ENCODE measurements around the gene DHX57.
"Not testable (repeated sequence)": the region's sequence is repeated elsewhere in the genome, so short reads cannot be mapped to it uniquely, and the experiment has no call there.

DHX57 gene

GRCh38 chr2:38871432-38871831 is 4.3 kb downstream of the DHX57 start:
- DNase-seq (ENCODE audit: low read depth in 2 of 2) = no peak

GRCh38 chr2:38866773-38867443 is 8.8 kb downstream of the DHX57 start:
- no peak for DNase-seq (ENCODE audit: low read depth in 2 of 2)

GRCh38 chr2:38863061-38863695 is 12.6 kb downstream of the DHX57 start:
- no peak for DNase-seq (ENCODE audit: low read depth in 2 of 2)

GRCh38 chr2:38862476-38862875 is 13.3 kb downstream of the DHX57 start:
- no peak for DNase-seq (ENCODE audit: low read depth in 2 of 2)

GRCh38 chr2:38856165-38856564 is 19.6 kb downstream of the DHX57 start:
- no peak for DNase-seq (ENCODE audit: low read depth in 2 of 2)

- no peak for DNase-seq (ENCODE audit: low read depth in 2 of 2)
Observed at GRCh38 chr2:38850045-38850444, 25.7 kb downstream of the DHX57 start.

- no peak for DNase-seq (ENCODE audit: low read depth in 2 of 2)
Observed at GRCh38 chr2:38836791-38837190, 38.9 kb downstream of the DHX57 start.

- DNase-seq (ENCODE audit: low read depth in 2 of 2) = no peak
Observed at GRCh38 chr2:38835990-38836389, 39.7 kb downstream of the DHX57 start.

GRCh38 chr2:38835015-38835601 is 40.6 kb downstream of the DHX57 start:
- DNase-seq (ENCODE audit: low read depth in 2 of 2) = no peak

GRCh38 chr2:38830526-38831159 is 45.1 kb downstream of the DHX57 start:
- DNase-seq (ENCODE audit: low read depth in 2 of 2) = no peak

- DNase-seq (ENCODE audit: low read depth in 2 of 2) = no peak
Observed at GRCh38 chr2:38829971-38830370, 45.8 kb downstream of the DHX57 start.

GRCh38 chr2:38828460-38828859 is 47.3 kb downstream of the DHX57 start:
- no peak for DNase-seq (ENCODE audit: low read depth in 2 of 2)

GRCh38 chr2:38827539-38828145 is 48.1 kb downstream of the DHX57 start:
- not testable (repeated sequence) for DNase-seq (ENCODE audit: low read depth in 2 of 2)

- no peak for DNase-seq (ENCODE audit: low read depth in 2 of 2)
Observed at GRCh38 chr2:38825956-38826355, 49.8 kb downstream of the DHX57 start.

GRCh38 chr2:38824906-38825305 is 50.8 kb downstream of the DHX57 start:
- no peak for DNase-seq (ENCODE audit: low read depth in 2 of 2)

GRCh38 chr2:38823386-38823785 is 52.3 kb downstream of the DHX57 start:
- DNase-seq (ENCODE audit: low read depth in 2 of 2) = no peak

GRCh38 chr2:38818565-38818964 is 57.2 kb downstream of the DHX57 start:
- DNase-seq (ENCODE audit: low read depth in 2 of 2) = no peak

- DNase-seq (ENCODE audit: low read depth in 2 of 2) = no peak
Observed at GRCh38 chr2:38815936-38816335, 59.8 kb downstream of the DHX57 start.

GRCh38 chr2:38810488-38810887 is 65.2 kb downstream of the DHX57 start:
- no peak for DNase-seq (ENCODE audit: low read depth in 2 of 2)

- no peak for DNase-seq (ENCODE audit: low read depth in 2 of 2)
Observed at GRCh38 chr2:38808677-38809076, 67.1 kb downstream of the DHX57 start.

- DNase-seq (ENCODE audit: low read depth in 2 of 2) = no peak
Observed at GRCh38 chr2:38806733-38807059, 69.0 kb downstream of the DHX57 start.

GRCh38 chr2:38806015-38806732 is 69.6 kb downstream of the DHX57 start:
- no peak for DNase-seq (ENCODE audit: low read depth in 2 of 2)
